HG03196 (cell line): ENCODE results near the gene RSPH6A.

Experiments used
- ATAC-seq: cut with Tn5 transposase; IDR thresholded peaks from one replicate; pipeline ENCODE4 v1.9.1; 2021; ENCODE audit not compliant: unreplicated experiment

RSPH6A gene

DNA sequence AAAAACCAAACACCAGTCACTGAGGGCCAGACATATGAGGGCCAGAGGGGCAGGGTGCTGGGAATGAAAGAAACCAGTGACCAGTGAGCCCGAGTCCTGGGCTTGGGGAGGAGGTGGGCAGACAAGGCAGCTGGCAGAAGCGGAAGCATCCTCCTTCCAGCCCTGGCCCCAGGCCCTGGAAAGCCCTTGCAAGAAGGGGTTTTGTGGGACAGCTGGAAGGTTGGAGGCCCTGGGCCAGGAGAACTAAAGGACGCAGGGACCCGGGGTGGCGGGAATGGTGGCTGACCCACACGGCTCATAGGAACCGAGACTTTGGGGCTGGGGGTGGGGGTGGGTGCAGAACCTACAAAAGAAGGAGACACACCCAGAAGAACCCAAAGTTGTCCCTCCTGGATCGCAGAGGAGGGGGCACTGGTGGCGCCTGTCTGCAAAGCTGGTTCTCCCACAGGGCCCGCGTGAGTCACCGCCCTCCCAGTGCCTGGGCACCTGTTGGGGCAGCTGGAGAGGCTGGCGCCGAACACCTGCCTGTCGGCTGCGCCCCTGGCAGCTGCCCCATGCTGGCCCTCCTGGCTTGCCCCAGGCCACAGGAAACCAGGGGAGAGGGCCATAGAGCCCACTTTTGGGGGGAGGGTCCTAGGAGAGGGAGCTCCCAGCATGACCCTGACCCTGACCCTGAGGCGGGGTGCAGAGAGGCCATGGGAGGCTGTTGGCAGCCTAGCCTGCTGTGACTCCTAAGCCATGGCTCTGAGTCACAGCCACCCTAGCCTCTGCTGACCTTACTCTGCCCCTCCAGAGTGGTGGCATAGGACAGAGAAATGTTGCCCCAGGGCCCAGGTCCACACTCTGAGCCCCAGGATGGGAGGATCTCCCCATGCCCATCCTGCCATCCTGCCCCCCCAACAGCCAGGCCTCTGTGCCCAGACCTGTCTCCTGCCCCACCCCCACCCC is 33.6 kb downstream of the RSPH6A start:
- no peak for ATAC-seq

GRCh38 chr19:45780448-45781213 is 34.5 kb downstream of the RSPH6A start:
- ATAC-seq, result no peak

- ATAC-seq, result no peak
Observed at GRCh38 chr19:45780146-45780447, 35.0 kb downstream of the RSPH6A start.

- ATAC-seq, result peak; percentile 66
Observed at GRCh38 chr19:45779231-45780145, 35.6 kb downstream of the RSPH6A start.

GRCh38 chr19:45778010-45778661 is 37.0 kb downstream of the RSPH6A start:
- no peak for ATAC-seq

DNA sequence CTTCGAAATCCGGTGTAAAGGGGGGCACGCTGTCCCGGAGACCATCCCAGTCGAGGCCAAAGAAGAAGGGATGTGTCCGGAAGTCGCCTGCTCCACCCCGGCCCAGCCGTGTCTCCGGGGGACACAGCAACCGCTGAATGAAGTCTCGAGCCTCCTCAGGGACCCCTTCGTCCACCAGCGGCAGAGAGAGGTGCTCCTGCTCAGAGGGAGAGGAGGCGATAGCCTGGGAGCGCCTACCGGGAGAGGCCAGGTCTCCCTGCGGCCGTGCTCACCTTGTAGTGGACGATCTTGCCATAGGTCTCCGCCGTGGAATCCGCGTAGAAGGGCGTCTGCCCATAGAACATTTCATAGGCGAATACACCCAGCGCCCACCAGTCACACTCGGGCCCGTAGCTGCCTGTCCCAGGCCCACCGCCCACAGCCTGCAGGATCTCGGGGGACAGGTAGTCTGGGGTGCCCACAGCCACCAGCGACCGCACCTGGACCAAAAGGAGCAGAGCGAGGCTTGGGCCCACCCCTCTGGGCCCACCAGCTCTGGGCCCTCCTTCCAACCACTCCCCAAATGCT is 37.6 kb downstream of the RSPH6A start:
- ATAC-seq, result no peak

DNA sequence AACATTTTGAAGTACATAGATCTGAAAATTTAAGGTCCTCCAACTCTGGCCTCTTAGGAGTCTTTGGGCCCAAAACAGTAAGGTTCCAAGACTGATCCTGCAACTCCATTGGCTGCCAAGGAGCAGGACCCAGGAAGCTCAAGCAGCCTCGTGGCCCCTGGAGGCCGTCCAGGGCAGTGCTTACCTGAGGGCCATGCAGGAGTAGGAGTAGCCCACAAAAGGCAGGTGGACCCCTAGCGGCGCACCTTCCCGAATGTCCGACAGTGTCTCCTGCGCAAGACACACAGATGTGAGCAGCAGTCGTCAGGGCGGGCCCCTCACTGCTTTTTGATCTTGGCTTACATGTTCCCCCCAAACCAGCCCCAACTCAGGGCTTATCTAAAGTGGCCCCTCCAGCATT is 40.3 kb downstream of the RSPH6A start:
- no peak for ATAC-seq

GRCh38 chr19:45773384-45773783 is 41.7 kb downstream of the RSPH6A start:
- no peak for ATAC-seq

DNA sequence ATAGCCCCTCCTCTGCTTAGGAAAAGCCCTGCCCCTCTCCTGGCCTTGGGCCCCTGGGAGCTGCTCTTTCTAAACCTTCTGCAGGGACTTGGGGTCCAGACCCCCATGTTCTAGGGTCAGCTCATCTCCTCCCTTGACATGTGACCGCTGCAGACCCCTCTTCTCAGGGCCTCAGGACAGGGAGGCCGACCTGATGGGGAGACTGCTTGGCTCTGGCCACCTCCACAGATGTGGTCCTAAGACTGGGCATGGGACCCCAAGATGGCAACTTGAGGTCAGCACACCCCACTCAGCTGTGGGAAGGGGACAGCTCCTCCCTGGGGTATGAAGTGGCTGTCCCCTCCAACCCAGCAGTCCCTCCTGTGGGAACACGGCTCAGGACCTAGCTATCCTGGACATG is 42.2 kb downstream of the RSPH6A start:
- no peak for ATAC-seq

- ATAC-seq, result no peak
Observed at GRCh38 chr19:45772130-45772840, 42.8 kb downstream of the RSPH6A start.

DNA sequence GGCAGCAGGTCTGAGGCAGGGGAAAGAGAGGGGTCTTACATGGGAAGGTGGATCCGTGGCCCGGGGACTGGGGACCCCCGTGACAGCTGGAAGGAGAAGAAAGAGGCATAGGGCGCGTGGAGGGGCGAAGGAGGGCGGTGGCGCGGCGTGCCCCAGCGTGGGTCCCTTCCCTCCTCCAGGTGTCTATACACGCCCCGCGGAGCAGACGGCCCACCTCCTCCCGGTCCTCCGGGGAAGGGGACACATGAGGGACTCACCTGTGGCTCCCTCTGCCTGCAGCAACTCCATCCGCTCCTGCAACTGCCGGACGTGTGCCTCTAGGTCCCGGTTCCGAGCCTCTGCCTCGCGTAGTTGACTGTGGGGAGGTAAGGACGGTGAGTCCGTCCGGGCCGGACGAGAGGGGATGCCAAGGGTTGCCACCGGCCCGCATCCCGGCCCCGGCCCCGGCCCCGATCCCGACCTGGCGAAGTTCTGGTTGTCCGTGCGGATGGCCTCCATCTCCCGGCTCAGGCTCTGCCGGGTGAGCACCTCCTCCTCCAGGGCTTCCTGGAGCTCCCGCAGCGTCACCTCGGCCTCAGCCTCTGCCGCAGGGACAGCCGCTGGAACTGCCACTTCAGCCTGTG is 43.7 kb downstream of the RSPH6A start:
- ATAC-seq, result no peak

DNA sequence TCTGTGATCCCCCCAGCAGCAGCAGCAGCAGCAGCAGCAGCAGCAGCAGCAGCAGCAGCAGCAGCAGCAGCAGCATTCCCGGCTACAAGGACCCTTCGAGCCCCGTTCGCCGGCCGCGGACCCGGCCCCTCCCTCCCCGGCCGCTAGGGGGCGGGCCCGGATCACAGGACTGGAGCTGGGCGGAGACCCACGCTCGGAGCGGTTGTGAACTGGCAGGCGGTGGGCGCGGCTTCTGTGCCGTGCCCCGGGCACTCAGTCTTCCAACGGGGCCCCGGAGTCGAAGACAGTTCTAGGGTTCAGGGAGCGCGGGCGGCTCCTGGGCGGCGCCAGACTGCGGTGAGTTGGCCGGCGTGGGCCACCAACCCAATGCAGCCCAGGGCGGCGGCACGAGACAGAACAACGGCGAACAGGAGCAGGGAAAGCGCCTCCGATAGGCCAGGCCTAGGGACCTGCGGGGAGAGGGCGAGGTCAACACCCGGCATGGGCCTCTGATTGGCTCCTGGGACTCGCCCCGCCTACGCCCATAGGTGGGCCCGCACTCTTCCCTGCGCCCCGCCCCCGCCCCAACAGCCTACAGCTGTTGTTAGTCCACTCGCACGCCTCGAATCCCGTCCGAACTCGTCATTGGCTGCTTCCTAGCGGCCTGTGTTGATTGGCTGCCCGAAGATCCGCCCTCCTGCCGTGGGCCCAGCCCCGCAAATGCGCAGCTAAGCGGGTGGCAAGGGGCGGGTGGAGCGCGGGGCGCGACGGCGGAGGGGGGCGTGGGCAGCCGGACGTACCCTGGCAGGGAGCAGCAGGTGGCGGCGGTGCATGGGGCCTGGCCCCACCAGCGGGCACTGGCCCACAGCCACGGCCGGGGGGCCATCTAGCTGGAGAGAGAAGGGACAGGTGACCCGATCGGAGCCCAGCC is 44.7 kb downstream of the RSPH6A start:
- ATAC-seq, result peak; percentile 42

- ATAC-seq, result no peak
Observed at GRCh38 chr19:45769821-45770191, 45.3 kb downstream of the RSPH6A start.

DNA sequence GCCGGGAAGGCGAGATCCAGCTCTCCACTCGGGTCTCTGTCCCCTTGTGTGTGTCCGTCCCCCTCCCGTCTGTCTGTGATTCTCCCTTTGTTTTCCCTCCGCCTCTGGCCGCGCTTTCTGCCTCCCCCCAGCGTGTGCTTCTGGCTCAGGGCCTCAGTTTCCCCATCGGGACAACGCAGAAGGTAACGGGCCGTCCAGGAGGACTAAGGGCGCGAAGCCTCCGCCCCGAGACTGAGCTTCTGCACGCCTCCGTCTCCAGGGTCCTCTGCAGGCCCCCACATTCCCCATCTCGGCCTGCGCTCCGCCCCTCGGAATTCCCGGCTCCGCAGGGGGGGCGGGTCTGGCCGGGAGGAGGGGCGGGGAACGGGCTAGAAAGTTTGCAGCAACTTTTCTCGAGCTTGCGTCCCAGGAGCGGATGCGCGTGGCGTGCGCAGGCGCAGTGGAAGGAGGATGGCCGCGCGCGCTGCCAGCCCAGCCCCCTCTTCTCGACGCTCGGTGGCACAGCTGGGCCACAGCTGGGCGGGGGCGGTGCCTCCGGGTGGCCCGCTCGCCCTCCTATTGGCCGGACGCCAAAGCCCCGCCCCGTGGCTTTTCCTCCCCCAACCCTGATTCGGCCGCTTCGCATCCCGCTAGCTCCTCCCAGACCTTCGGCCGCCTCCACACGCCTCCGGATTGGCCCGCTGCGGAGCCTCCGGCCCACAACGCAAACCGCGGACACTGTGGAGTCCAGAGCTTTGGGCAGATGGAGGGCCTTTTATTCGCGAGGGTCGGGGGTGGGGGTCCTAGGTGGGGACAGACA is 45.9 kb downstream of the RSPH6A start, which contains the start of gene SIX5:
TSS of gene SIX5 (minus strand) at position 269 of the 799 bp plus-strand sequence. CDS start 408 bp downstream, outside the sequence.
- ATAC-seq, result peak; percentile 44

GRCh38 chr19:45768655-45768983 is 46.5 kb downstream of the RSPH6A start:
- no peak for ATAC-seq

DNA sequence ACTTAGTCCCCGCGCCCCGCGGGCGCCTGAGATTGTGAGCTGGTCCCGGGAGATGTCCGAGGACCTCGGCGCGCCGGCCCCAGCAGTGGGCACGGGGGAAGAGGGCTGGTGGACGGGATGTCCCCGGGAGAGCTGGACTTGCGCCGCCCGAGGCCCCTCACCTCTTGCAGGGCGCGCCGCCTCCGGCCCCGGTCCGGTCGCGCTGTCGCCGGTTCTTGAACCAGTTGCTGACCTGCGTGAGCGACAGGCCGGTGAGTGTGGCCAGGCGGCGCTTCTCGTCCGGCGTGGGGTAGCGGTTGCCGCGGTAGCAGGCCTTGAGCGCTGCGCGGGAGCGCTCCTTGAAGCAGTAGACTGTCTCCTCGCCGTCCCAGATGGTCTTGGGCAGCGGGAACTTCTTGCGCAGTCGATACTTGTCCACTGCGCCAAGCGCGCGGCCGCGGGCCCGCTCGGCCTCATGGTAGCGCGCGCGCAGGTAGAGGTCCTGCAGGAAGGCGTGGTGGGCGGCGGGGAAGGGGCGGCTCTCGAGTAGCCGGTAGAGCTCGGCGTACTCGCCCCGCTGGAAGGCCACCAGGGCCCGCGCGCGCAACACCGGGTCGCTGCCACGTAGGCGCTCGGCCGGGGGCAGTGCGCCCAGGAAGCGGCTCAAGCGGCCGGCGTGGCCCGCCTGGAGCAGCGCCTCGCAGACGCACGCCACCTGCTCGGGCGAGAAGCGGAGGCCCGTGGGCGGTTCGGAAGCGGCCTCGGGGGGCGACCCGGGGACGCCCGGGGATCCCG is 47.0 kb downstream of the RSPH6A start:
- ATAC-seq, result no peak

- no peak for ATAC-seq
Observed at GRCh38 chr19:45767410-45767880, 47.7 kb downstream of the RSPH6A start.
